Measurements from ENCODE around the gene DLG4. TPM values are rescaled to one million over a fixed set of nuclear protein-coding genes. Genes with fewer than 3 reads are reported as not detected.

Gene DLG4
- total RNA-seq, 3 donors from 2014 or later: 4.1 to 34.5 (median 6.6) TPM

DNA sequence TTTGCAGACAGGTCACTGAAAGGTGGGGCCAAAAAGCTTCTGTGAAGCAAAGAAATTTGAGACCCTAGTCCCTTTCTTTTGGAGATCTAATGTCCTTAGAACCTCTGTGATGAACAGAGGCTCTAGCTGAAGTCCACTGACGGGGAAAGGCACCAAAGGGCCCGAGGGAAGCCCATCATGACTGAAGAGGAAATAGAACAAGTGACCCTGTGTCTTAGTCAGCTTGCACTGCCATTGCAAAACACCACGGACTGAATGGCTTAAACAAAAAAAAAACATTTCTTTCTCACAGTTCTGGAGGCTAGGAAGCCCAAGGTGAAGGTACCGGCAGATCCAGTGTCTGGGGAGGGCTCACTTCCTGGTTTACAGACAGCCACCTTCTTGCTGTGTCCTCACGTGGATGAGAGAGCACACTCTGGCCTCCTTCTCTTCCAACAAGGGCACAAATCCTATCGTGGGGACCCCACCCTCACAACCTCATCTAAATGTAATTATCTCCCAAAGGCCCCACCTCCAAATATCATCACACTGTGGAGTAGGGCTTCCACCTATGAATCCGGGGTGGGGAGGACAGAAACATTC, 80.7 kb downstream of the DLG4 start:
- intact Hi-C loops (cut with DNase I, micrococcal nuclease): loop anchor here in 1 of 2 donors (5.0 kb wide), 1 partner anchor 87 kb away; no protein-coding TSS in a partner anchor
- ATAC-seq (no peak), DNase-seq (no peak)
- TF ChIP-seq CTCF (IDR thresholded peaks at IDR 0.05): no peak
- no peaks in the 10 kb centered on the region for H3K36me3 ChIP-seq (ENCODE audit: low read depth)
- peaks cover 12% of the 10 kb centered on the region for H3K4me1 ChIP-seq (ENCODE audit: low read depth)
- no peaks in the 10 kb centered on the region for H3K9me3 ChIP-seq
- no peak overlapping the region for H3K4me3 ChIP-seq

DNA sequence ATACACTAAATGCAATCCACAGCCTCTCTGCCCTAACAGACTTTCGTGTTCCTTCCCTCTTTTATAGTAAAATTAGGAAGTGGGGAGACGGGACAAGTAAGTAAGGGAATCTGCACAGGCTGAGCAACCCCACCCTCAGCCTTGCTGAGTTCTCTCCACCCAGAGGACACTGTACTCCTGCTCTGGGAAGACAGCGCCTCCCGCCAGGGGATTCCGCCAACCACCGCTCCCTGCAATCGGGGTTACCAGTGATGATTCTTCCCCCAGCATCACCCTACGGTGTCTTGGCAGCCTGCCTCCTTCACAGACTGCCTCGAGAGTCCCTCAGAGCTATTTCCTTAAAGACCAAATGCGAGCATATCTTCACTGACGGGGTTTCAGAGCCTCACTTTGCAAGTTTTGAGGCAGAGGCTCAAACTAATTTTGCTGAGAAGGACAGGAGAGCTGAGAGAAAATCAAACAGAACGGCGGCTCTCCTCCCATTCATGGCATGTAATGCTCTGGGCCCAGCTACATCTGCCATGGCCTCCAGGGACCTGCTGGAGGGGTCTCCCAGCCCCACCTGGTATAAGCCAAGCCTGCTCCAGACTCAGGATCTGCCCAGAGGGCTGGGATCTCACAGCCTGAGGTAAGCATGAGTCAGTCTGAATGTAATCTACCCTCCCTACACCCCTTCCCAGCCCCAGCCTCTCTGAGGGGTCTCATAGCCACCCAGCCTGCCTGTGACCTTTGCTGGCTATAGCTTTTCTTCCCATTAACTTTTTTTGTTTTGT, 82.3 kb downstream of the DLG4 start:
- H3K4me1 ChIP-seq (ENCODE audit: low read depth): peaks cover 12% of the 10 kb centered on the region
- H3K4me3 ChIP-seq: no peak overlapping the region
- H3K36me3 ChIP-seq (ENCODE audit: low read depth): no peaks in the 10 kb centered on the region
- intact Hi-C loops (cut with DNase I, micrococcal nuclease): loop anchor here in 1 of 2 donors (5.0 kb wide), 1 partner anchor 85 kb away; no protein-coding TSS in a partner anchor
- TF ChIP-seq CTCF (IDR thresholded peaks at IDR 0.05): no peak
- H3K9me3 ChIP-seq: no peaks in the 10 kb centered on the region
- ATAC-seq (no peak), DNase-seq (no peak)

Small RNA genes within 50 kb of the gene (microRNA-seq; reads per million reads assigned to microRNA genes)
- gene MIR324: 884 reads per million, percentile 82 among the genes with 10 or more reads in this experiment

Other genes with a start within 250 kb of the DLG4 start
- gene ALOX12, start 223.8 kb downstream of the DLG4 start, total RNA-seq: under 1 TPM in 2 of 3 donors, not detected in 1; 0.25 to 0.26 TPM
- gene RNASEK, start 207.2 kb downstream of the DLG4 start, total RNA-seq: 100 to 1,000 TPM; 169 to 201 (median 185) TPM
- 1 to 10 TPM; 2.5 to 9.2 (median 2.8) TPM for gene BCL6B, start 196.8 kb downstream of the DLG4 start, total RNA-seq
- gene SLC16A13, start 183.8 kb downstream of the DLG4 start, total RNA-seq: 1 to 10 TPM; 3.8 to 7.3 (median 6.6) TPM
- gene SLC16A11, start 175.7 kb downstream of the DLG4 start, total RNA-seq: 1 to 10 TPM in 2 of 3 donors, under 1 TPM in 1; 0.55 to 1.7 (median 1.3) TPM
- gene CLEC10A, start 139.6 kb downstream of the DLG4 start, total RNA-seq: 10 to 100 TPM in 1 of 3 donors, 1 to 10 TPM in 2; 3.1 to 15.1 (median 8.9) TPM
- under 1 TPM in 1 of 3 donors, not detected in 2; 0.96 TPM for gene ASGR2, start 105.0 kb downstream of the DLG4 start, total RNA-seq
- gene ASGR1, start 40.5 kb downstream of the DLG4 start, total RNA-seq: 1 to 10 TPM in 2 of 3 donors, under 1 TPM in 1; 0.35 to 1.6 (median 1.2) TPM
- 1,000 to 10,000 TPM in 1 of 3 donors, 100 to 1,000 TPM in 2; 729 to 1,007 (median 804) TPM for gene ACADVL, start 102 bp upstream of the DLG4 start, total RNA-seq
- 10 to 100 TPM; 33.4 to 52.0 (median 36.0) TPM for gene DVL2, start 14.7 kb upstream of the DLG4 start, total RNA-seq
- gene PHF23, start 19.6 kb upstream of the DLG4 start, total RNA-seq: 10 to 100 TPM; 36.0 to 49.8 (median 36.8) TPM
- 100 to 1,000 TPM; 424 to 499 (median 484) TPM for gene GABARAP, start 22.6 kb upstream of the DLG4 start, total RNA-seq
- 100 to 1,000 TPM; 117 to 123 (median 117) TPM for gene CTDNEP1, start 31.9 kb upstream of the DLG4 start, total RNA-seq
- 10 to 100 TPM; 34.9 to 45.6 (median 42.2) TPM for gene ELP5, start 32.4 kb upstream of the DLG4 start, total RNA-seq
- 1,000 to 10,000 TPM in 1 of 3 donors, 100 to 1,000 TPM in 2; 586 to 1,244 (median 934) TPM for gene CLDN7, start 42.6 kb upstream of the DLG4 start, total RNA-seq
- 10 to 100 TPM in 1 of 3 donors, 1 to 10 TPM in 2; 5.3 to 78.2 (median 6.1) TPM for gene SLC2A4, start 61.9 kb upstream of the DLG4 start, total RNA-seq
- gene YBX2, start 74.8 kb upstream of the DLG4 start, total RNA-seq: 10 to 100 TPM; 17.9 to 71.4 (median 37.8) TPM
- 100 to 1,000 TPM; 281 to 492 (median 313) TPM for gene EIF5A, start 87.8 kb upstream of the DLG4 start, total RNA-seq
- gene GPS2, start 95.5 kb upstream of the DLG4 start, total RNA-seq: 10 to 100 TPM; 68.1 to 89.8 (median 83.2) TPM
- 10 to 100 TPM; 39.0 to 59.1 (median 44.9) TPM for gene NEURL4, start 109.5 kb upstream of the DLG4 start, total RNA-seq
- gene ACAP1, start 116.7 kb upstream of the DLG4 start, total RNA-seq: 10 to 100 TPM in 2 of 3 donors, 1 to 10 TPM in 1; 9.2 to 16.5 (median 11.2) TPM
- gene KCTD11, start 132.3 kb upstream of the DLG4 start, total RNA-seq: 10 to 100 TPM in 1 of 3 donors, 1 to 10 TPM in 2; 8.2 to 10.3 (median 8.5) TPM
- under 1 TPM in 1 of 3 donors, not detected in 2; 0.26 TPM for gene TMEM95, start 135.3 kb upstream of the DLG4 start, total RNA-seq
- 10 to 100 TPM; 16.4 to 29.5 (median 20.7) TPM for gene TNK1, start 161.3 kb upstream of the DLG4 start, total RNA-seq
- gene PLSCR3, start 174.7 kb upstream of the DLG4 start, total RNA-seq: 10 to 100 TPM in 2 of 3 donors, 1 to 10 TPM in 1; 5.5 to 21.6 (median 16.4) TPM
- gene TMEM256, start 184.3 kb upstream of the DLG4 start, total RNA-seq: 10 to 100 TPM; 51.9 to 85.1 (median 64.9) TPM
- 10 to 100 TPM in 1 of 3 donors, 1 to 10 TPM in 2; 2.9 to 38.0 (median 6.7) TPM for gene NLGN2, start 188.0 kb upstream of the DLG4 start, total RNA-seq
- gene SPEM1, start 200.5 kb upstream of the DLG4 start, total RNA-seq: not detected
- gene SPEM2, start 205.8 kb upstream of the DLG4 start, total RNA-seq: not detected
- gene SPEM3, start 209.0 kb upstream of the DLG4 start, total RNA-seq: not detected
- gene TMEM102, start 215.6 kb upstream of the DLG4 start, total RNA-seq: 10 to 100 TPM in 2 of 3 donors, 1 to 10 TPM in 1; 8.8 to 22.5 (median 16.4) TPM
- gene FGF11, start 219.7 kb upstream of the DLG4 start, total RNA-seq: 1 to 10 TPM; 1.4 to 3.0 (median 2.2) TPM
- gene CHRNB1, start 225.2 kb upstream of the DLG4 start, total RNA-seq: 1 to 10 TPM; 6.0 to 8.3 (median 7.7) TPM

Measured in mucosa of descending colon (tissue), 3 donors.